Nephron (organoid): ENCODE data around the gene CTNND2.

Experiments used
- H3K27ac Mint-ChIP-seq, 3 experiments: 2 replicates each; pipeline ENCODE4 v1.8.0; 2020; ENCODE audit warnings: mixed read lengths in 3 of 3, mild to moderate bottlenecking in 2 of 3, moderate library complexity in 1 of 3
- H3K27me3 Mint-ChIP-seq: 2 replicates; pipeline ENCODE4 v1.8.0; 2021; ENCODE audit warnings: low read depth, mild to moderate bottlenecking, moderate library complexity, mixed read lengths
- H3K36me3 Mint-ChIP-seq: 2 replicates; pipeline ENCODE4 v1.8.0; 2020; ENCODE audit warnings: low read depth, mixed read lengths
- H3K4me1 Mint-ChIP-seq: 2 replicates; pipeline ENCODE4 v1.8.0; 2020; ENCODE audit warnings: mixed read lengths
- H3K4me3 Mint-ChIP-seq, 3 experiments: 2 replicates each; pipeline ENCODE4 v1.8.0; 2020; ENCODE audit warnings: mild to moderate bottlenecking in 3 of 3, mixed read lengths in 3 of 3, moderate library complexity in 2 of 3
- H3K9me3 Mint-ChIP-seq: 2 replicates; pipeline ENCODE4 v1.8.0; 2020; ENCODE audit warnings: mixed read lengths
- CTCF ChIP-seq, 3 experiments: fragments of 200-600 bp; sonication (generic); IDR thresholded peaks; one replicate each; pipeline ENCODE4 v1.5.0; 2021; ENCODE audit warnings: antibody characterized with exemption in 3 of 3; ENCODE audit not compliant: unreplicated experiment in 3 of 3

Gene CTNND2

DNA sequence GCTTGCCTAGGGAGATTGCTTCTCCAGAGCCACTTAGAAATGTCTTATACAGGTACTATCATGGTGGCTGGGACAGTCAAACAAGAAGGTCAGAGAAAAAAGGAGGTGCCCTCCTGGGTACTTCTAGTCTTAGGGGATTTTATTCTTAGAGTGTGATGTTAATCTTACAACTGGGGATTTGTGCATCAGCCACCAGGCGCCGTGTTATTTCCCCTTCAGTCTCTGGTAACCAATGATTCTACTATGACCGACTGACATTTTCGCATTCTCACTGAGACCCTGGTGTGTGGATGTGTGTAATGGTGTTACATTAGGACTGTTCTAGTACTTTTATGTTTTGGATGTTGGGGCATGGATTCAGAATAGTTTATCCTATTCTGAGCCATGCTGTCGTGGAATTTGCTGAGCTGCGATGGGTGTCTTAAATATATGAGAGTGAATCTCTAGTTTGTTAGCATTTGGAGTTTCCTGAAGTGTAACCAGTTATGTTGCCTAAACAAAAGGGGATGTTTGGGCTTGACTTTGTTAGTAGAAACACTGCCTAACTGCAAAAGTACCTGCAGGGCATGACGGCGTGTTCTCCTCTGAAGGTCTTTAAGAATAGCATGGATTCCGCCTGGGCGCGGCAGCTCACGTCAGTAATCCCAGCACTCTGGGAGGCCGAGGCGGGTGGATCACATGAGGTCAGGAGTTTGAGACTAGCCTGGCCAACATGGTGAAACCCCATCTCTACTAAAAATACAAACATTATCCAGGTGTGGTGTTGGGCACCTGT, 968.0 kb downstream of the CTNND2 start:
- Mint-ChIP-seq H3K27ac (no peak overlapping the region), H3K4me3 (no peak overlapping the region), H3K27me3 (peaks cover 3% of the 10 kb centered on the region)

DNA sequence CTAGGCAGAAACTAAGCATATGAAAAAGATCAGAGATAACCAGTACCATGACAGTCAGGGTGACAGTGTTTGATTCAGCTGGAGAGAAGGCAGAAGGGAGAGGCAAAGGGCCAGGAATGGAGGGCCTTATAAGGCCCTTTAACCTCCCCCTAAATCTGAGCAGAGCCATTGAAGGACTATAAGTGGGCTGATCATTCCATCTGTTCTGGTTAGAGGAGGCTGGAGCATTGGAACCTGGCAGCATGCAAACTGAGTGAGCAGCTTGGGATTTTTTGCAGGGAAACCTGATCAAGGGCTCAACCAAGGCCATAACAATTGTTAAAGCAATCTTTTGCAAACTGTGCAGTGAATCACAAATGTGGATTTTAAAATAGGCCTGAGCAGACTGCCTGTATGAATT, 968.7 kb downstream of the CTNND2 start:
- H3K4me1 Mint-ChIP-seq: no peaks in the 10 kb centered on the region
- H3K9me3 Mint-ChIP-seq: peaks cover under 1% of the 10 kb centered on the region
- TF ChIP-seq CTCF (IDR thresholded peaks at IDR 0.05; ENCODE audit: unreplicated experiment in 3 of 3): no peak
- no peaks in the 10 kb centered on the region for H3K36me3 Mint-ChIP-seq
- peaks cover 3% of the 10 kb centered on the region for H3K27me3 Mint-ChIP-seq
- no peak overlapping the region for H3K27ac Mint-ChIP-seq
- no peak overlapping the region for H3K4me3 Mint-ChIP-seq

More for the DNA sequence above, 968.0 kb downstream of the CTNND2 start:
- no peaks in the 10 kb centered on the region for H3K4me1 Mint-ChIP-seq
- H3K36me3 Mint-ChIP-seq: no peaks in the 10 kb centered on the region
- TF ChIP-seq CTCF (IDR thresholded peaks at IDR 0.05; ENCODE audit: unreplicated experiment in 3 of 3): no peak
- H3K9me3 Mint-ChIP-seq: no peaks in the 10 kb centered on the region

GRCh38 chr5:10934783-10935355, 969.4 kb downstream of the CTNND2 start:
- Mint-ChIP-seq H3K4me1 (no peaks in the 10 kb centered on the region), H3K9me3 (peaks cover 6% of the 10 kb centered on the region), H3K27me3 (no peaks in the 10 kb centered on the region), H3K27ac (no peak overlapping the region), H3K36me3 (peaks cover under 1% of the 10 kb centered on the region), H3K4me3 (no peak overlapping the region)
- no peak for TF ChIP-seq CTCF (IDR thresholded peaks at IDR 0.05; ENCODE audit: unreplicated experiment in 3 of 3)

DNA sequence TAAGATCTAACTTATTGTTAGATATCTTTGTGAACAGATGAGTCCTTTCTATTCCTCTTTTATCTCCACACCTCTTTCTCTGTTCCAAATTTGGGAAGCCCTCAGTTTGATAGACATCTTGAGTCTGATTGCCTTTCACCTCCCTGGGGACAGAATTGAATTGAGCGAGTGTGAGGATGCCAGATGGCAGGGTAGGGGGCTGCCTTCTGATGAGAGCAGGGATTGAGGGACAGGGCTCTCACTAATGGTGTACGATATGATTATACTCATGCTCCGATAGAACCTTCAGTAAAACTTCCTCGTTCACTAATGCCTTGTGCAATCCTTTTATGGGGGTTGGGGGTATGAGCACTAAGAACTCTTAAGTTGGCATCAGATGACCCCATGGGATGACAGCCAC, 971.1 kb downstream of the CTNND2 start:
- H3K27ac Mint-ChIP-seq: no peak overlapping the region
- no peaks in the 10 kb centered on the region for H3K27me3 Mint-ChIP-seq

GRCh38 chr5:10932426-10932825, 971.8 kb downstream of the CTNND2 start:
- Mint-ChIP-seq H3K4me1 (no peaks in the 10 kb centered on the region), H3K36me3 (peaks cover 6% of the 10 kb centered on the region), H3K27me3 (no peaks in the 10 kb centered on the region), H3K4me3 (no peak overlapping the region), H3K27ac (no peak overlapping the region), H3K9me3 (peaks cover 12% of the 10 kb centered on the region)
- no peak for TF ChIP-seq CTCF (IDR thresholded peaks at IDR 0.05; ENCODE audit: unreplicated experiment in 3 of 3)

More for the DNA sequence above, 971.1 kb downstream of the CTNND2 start:
- TF ChIP-seq CTCF (IDR thresholded peaks at IDR 0.05; ENCODE audit: unreplicated experiment in 3 of 3): no peak
- no peaks in the 10 kb centered on the region for H3K4me1 Mint-ChIP-seq
- H3K4me3 Mint-ChIP-seq: no peak overlapping the region
- H3K36me3 Mint-ChIP-seq: peaks cover 6% of the 10 kb centered on the region
- H3K9me3 Mint-ChIP-seq: peaks cover 12% of the 10 kb centered on the region

DNA sequence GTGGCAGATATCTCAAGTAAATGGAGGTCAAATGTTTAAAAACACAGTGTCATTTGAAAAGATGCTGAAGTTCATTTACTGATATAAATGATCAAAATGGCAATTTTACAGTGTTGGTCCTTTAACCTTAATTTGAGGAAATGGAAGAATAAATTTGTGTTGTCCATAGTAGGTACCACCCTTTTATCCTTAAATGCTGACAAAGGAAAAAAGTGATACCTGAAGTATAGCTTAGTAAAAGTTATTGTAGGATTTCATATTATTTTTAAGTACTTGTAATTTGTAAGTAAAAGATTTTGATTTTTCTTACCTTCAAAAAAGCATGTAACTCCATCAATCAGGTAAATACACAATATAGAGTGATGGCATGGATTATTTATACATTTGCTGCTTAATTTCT, 976.6 kb downstream of the CTNND2 start:
- Mint-ChIP-seq H3K27me3 (no peaks in the 10 kb centered on the region), H3K4me1 (no peaks in the 10 kb centered on the region)

More for the DNA sequence above, 976.6 kb downstream of the CTNND2 start:
- Mint-ChIP-seq H3K9me3 (peaks cover 15% of the 10 kb centered on the region), H3K27ac (no peak overlapping the region), H3K4me3 (no peak overlapping the region), H3K36me3 (peaks cover 6% of the 10 kb centered on the region)
- no peak for TF ChIP-seq CTCF (IDR thresholded peaks at IDR 0.05; ENCODE audit: unreplicated experiment in 3 of 3)
